ENCODE measurements around the gene TNK2.
"Not testable (repeated sequence)": the region's sequence is repeated elsewhere in the genome, so short reads cannot be mapped to it uniquely, and the experiment has no call there.

Gene TNK2

DNA sequence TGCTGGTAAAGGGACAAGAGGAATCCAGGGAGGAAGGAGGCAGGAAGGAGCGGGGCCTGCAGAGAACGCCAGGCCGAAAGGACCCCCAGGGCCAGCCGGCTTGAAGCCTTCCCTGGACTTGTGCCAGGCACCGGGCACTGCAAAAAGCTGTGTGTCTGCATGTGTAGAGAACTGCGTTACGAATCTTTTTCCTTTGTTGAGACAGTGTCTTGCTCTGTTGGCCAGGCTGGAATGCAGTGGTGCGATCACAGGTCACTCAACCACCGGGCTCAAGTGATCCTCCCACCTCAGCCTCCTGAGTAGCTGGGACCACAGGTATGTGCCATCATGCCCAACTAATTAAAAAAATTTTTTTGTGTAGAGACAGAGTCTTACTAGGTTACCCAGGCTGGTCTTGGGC lies 79.6 kb downstream of the TNK2 start:
- DNase-seq (ENCODE audit: extremely low spot score), result no peak
- ChIA-PET POLR2A (no interaction called here), CTCF (no interaction called here)

DNA sequence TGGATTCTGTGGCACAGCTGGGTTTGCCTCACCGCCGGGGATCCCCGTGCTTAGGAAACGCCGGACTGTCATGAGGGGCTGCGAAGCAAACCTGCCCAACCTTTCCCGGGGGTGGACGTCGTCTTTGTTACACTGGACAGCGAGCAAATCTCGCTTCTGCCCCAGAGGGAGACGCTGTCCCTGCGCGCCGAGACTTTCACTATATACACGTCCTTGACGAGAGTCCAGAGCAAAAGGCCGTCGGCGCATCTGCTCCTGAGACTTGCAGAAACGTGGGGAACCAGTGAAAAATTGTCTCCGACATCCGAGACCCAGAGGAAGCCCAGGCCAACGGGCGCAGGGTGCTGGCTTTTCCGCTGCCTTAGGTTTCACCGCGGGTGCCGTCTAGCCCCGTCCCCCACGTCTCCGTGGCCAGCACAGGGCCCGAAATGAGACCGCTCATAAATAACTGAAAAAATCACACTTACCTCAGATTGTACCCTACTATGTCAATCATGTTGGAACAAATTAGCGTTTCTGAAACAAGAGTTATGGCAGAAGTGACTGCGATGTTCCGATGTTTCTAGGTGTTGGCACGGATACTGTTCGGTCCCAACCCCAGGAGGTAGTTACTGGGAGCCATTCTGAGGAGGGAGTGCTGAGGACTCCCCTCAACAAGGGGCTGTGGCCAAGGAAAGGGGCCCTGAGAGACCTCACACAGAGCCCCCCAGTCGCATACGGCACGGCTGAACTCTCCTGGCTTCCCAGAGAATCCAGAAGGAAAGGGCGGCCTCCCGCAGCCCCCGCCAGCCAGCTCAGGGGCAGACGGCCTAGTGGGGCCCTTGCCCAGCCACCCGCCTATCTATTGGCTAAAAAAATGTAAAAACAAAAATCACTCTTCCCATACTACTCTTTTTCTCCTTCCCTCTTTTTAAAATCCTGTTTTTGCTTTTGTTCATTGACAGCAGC lies 82.2 kb downstream of the TNK2 start:
- TF ChIP-seq PKNOX1 (IDR thresholded peaks at IDR 0.05) (no peak), CTBP1 (IDR thresholded peaks at IDR 0.05; ENCODE audit: borderline replicate concordance) (no peak), FOXK2 (IDR thresholded peaks at IDR 0.05) (no peak), ZNF384 (IDR thresholded peaks at IDR 0.05) (no peak), LEF1 (IDR thresholded peaks at IDR 0.05; ENCODE audit: borderline replicate concordance) (no peak), L3MBTL2 (conservative IDR thresholded peaks at IDR 0.05) (no peak), TARDBP (IDR thresholded peaks at IDR 0.05) (no peak), ELF4 (IDR thresholded peaks at IDR 0.05) (no peak), FOXA1 (IDR thresholded peaks at IDR 0.05) (no peak), SUZ12 (IDR thresholded peaks at IDR 0.05) (no peak), SP1 (IDR thresholded peaks at IDR 0.05) (no peak), HDGF (IDR thresholded peaks at IDR 0.05; ENCODE audit: borderline replicate concordance) (no peak), BHLHE40 (IDR thresholded peaks at IDR 0.05; ENCODE audit: borderline replicate concordance) (no peak), FOXM1 (IDR thresholded peaks at IDR 0.05; ENCODE audit: borderline replicate concordance) (no peak), ARNT (IDR thresholded peaks at IDR 0.05) (no peak), NFRKB (IDR thresholded peaks at IDR 0.05) (no peak)
- CTCF ChIA-PET, result no interaction called here
- POLR2A ChIA-PET, result no interaction called here
- no peak for DNase-seq (ENCODE audit: extremely low spot score)

More for the DNA sequence above, 79.6 kb downstream of the TNK2 start:
- TF ChIP-seq HDGF (IDR thresholded peaks at IDR 0.05; ENCODE audit: borderline replicate concordance) (no peak), FOXA1 (IDR thresholded peaks at IDR 0.05) (no peak), ZNF384 (IDR thresholded peaks at IDR 0.05) (no peak), BHLHE40 (IDR thresholded peaks at IDR 0.05; ENCODE audit: borderline replicate concordance) (no peak), PKNOX1 (IDR thresholded peaks at IDR 0.05) (no peak), FOXM1 (IDR thresholded peaks at IDR 0.05; ENCODE audit: borderline replicate concordance) (no peak), NFRKB (IDR thresholded peaks at IDR 0.05) (no peak), SUZ12 (IDR thresholded peaks at IDR 0.05) (no peak), TARDBP (IDR thresholded peaks at IDR 0.05) (no peak), CTBP1 (IDR thresholded peaks at IDR 0.05; ENCODE audit: borderline replicate concordance) (no peak), SP1 (IDR thresholded peaks at IDR 0.05) (no peak), L3MBTL2 (conservative IDR thresholded peaks at IDR 0.05) (no peak), FOXK2 (IDR thresholded peaks at IDR 0.05) (no peak)

DNA sequence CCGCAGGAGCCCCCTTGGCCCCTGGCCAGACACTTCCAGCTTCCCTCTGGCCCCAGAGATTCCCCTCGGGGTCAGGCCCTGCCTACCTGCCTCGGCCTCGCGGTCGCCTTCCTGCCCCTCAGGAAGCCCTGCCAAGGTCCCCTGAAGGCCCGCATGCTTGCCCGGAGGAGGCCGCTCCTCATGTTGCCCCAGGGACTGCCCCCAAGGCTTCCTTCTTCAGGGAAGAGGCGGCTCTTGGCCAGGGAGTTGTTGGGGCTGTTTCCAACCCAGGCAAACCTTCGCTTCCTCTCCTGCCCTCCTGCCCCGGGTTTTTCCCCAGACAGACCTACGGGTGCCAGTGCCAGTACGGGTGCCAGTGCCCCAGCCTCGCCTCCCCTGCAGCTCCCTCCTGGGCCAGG lies 83.2 kb downstream of the TNK2 start:
- CTCF ChIA-PET, result interaction anchor here (0.6 kb wide), 1 partner anchor 51 kb away, joined by 6 read pairs; no protein-coding TSS in a partner anchor

GRCh38 chr3:195824425-195825190 lies 83.7 kb downstream of the TNK2 start:
- POLR2A ChIA-PET; DNase-seq (ENCODE audit: extremely low spot score): not testable (repeated sequence)
- CTCF ChIA-PET, result interaction anchor here (0.6 kb wide), 1 partner anchor 50 kb away, joined by 6 read pairs; no protein-coding TSS in a partner anchor

More for the DNA sequence above, 83.2 kb downstream of the TNK2 start:
- TF ChIP-seq ELF4 (IDR thresholded peaks at IDR 0.05) (no peak), LEF1 (IDR thresholded peaks at IDR 0.05; ENCODE audit: borderline replicate concordance) (no peak), FOXA1 (IDR thresholded peaks at IDR 0.05) (no peak), TARDBP (IDR thresholded peaks at IDR 0.05) (no peak), L3MBTL2 (conservative IDR thresholded peaks at IDR 0.05) (no peak), HDGF (IDR thresholded peaks at IDR 0.05; ENCODE audit: borderline replicate concordance) (no peak)
- DNase-seq (ENCODE audit: extremely low spot score), result no peak
- POLR2A ChIA-PET, result no interaction called here

- no peak for DNase-seq (ENCODE audit: extremely low spot score)
- TF ChIP-seq PKNOX1 (IDR thresholded peaks at IDR 0.05) (no peak), TARDBP (IDR thresholded peaks at IDR 0.05) (no peak), HDGF (IDR thresholded peaks at IDR 0.05; ENCODE audit: borderline replicate concordance) (no peak), LEF1 (IDR thresholded peaks at IDR 0.05; ENCODE audit: borderline replicate concordance) (no peak), L3MBTL2 (conservative IDR thresholded peaks at IDR 0.05) (no peak), FOXA1 (IDR thresholded peaks at IDR 0.05) (no peak), ARNT (IDR thresholded peaks at IDR 0.05) (no peak), SP1 (IDR thresholded peaks at IDR 0.05) (no peak), FOXM1 (IDR thresholded peaks at IDR 0.05; ENCODE audit: borderline replicate concordance) (no peak), FOXK2 (IDR thresholded peaks at IDR 0.05) (no peak), ZNF384 (IDR thresholded peaks at IDR 0.05) (no peak), SUZ12 (IDR thresholded peaks at IDR 0.05) (no peak), ELF4 (IDR thresholded peaks at IDR 0.05) (no peak), BHLHE40 (IDR thresholded peaks at IDR 0.05; ENCODE audit: borderline replicate concordance) (no peak), CTBP1 (IDR thresholded peaks at IDR 0.05; ENCODE audit: borderline replicate concordance) (no peak), NFRKB (IDR thresholded peaks at IDR 0.05) (no peak)
- POLR2A ChIA-PET, result no interaction called here
- CTCF ChIA-PET, result no interaction called here
Measured at GRCh38 chr3:195823999-195824398, 84.4 kb downstream of the TNK2 start.
